Smooth muscle cell (in vitro differentiated cells): ENCODE data around the gene NFKBIE. TPM values are rescaled to one million over a fixed set of nuclear protein-coding genes. Genes with fewer than 3 reads are reported as not detected.

ENCODE experiments used
- DNase-seq: peaks from one replicate; lab custom pipeline; 2025; ENCODE audit not compliant: unreplicated experiment; lab: John Stamatoyannopoulos, UW
- H2AFZ ChIP-seq: fragments of 200-600 bp; sonication (generic); 2 replicates; pipeline ENCODE4 v1.6.0; 2016; ENCODE audit warnings: antibody characterized with exemption, low read depth, mild to moderate bottlenecking
- H3F3A ChIP-seq: fragments of 200-600 bp; sonication (generic); 2 replicates; pipeline ENCODE4 v1.6.0; 2017; ENCODE audit warnings: antibody characterized with exemption, low read depth
- H3K27ac ChIP-seq: fragments of 200-600 bp; sonication (generic); 2 replicates; pipeline ENCODE4 v1.5.1; 2016; ENCODE audit warnings: low read depth, mild to moderate bottlenecking
- H3K27me3 ChIP-seq: fragments of 200-600 bp; sonication (generic); 2 replicates; pipeline ENCODE4 v1.6.1; 2016; ENCODE audit warnings: low read depth, mild to moderate bottlenecking
- H3K36me3 ChIP-seq: fragments of 200-600 bp; sonication (generic); 2 replicates; pipeline ENCODE4 v1.5.1; 2016; ENCODE audit warnings: low read depth
- H3K4me1 ChIP-seq: fragments of 200-600 bp; sonication (generic); 2 replicates; pipeline ENCODE4 v1.5.1; 2016; ENCODE audit warnings: low read depth
- H3K4me2 ChIP-seq: fragments of 200-600 bp; sonication (generic); 2 replicates; pipeline ENCODE4 v1.6.0; 2016; ENCODE audit warnings: mild to moderate bottlenecking
- H3K4me3 ChIP-seq: fragments of 200-600 bp; sonication (generic); 2 replicates; pipeline ENCODE4 v1.5.1; 2016; ENCODE audit warnings: mild to moderate bottlenecking
- H3K79me2 ChIP-seq: fragments of 200-600 bp; sonication (generic); 2 replicates; pipeline ENCODE4 v1.6.0; 2016; ENCODE audit warnings: low read depth, mild to moderate bottlenecking
- H3K9ac ChIP-seq: fragments of 200-600 bp; sonication (generic); 2 replicates; pipeline ENCODE4 v1.6.0; 2016; ENCODE audit warnings: low read depth
- H3K9me3 ChIP-seq: fragments of 200-600 bp; sonication (generic); replicated peaks from 2 replicates; pipeline ENCODE4 v1.5.1; 2016; ENCODE audit warnings: low read depth
- H4K20me1 ChIP-seq: fragments of 200-600 bp; sonication (generic); 2 replicates; pipeline ENCODE4 v1.6.0; 2016; ENCODE audit warnings: low read depth
- WGBS: methylation state at CpG from one replicate; pipeline ENCODE4 v1.1.7; 2016; ENCODE audit warnings: low lambda C conversion rate; 5-methylcytosine and 5-hydroxymethylcytosine counted together
- polyA plus RNA-seq: library from polyadenylated mRNA; unstranded; fragments of >200 nt; fragmentation: Nextera tagmentation; extraction: Ambion mirVana; gene quantifications from 2 replicates; pipeline ENCODE4 v1.2.1, GENCODE V29; 2016
- total RNA-seq: library from RNA; depleted of rRNA; stranded (reverse); fragments of >200 nt; gene quantifications from 2 replicates; pipeline ENCODE4 v1.2.3, GENCODE V29; 2014
- TF ChIP-seq, protein P1 (sequence below): fragments of 200-600 bp; sonication (generic); IDR thresholded peaks from 2 replicates; pipeline ENCODE4 v1.5.1; 2017; ENCODE audit warnings: borderline replicate concordance, mild to moderate bottlenecking, antibody characterized with exemption; ENCODE audit not compliant: insufficient read depth, poor library complexity, severe bottlenecking

Gene NFKBIE
- total and polyA plus RNA-seq, 2 experiments from 2014 or later: 7.0 to 12.3 TPM

DNA sequence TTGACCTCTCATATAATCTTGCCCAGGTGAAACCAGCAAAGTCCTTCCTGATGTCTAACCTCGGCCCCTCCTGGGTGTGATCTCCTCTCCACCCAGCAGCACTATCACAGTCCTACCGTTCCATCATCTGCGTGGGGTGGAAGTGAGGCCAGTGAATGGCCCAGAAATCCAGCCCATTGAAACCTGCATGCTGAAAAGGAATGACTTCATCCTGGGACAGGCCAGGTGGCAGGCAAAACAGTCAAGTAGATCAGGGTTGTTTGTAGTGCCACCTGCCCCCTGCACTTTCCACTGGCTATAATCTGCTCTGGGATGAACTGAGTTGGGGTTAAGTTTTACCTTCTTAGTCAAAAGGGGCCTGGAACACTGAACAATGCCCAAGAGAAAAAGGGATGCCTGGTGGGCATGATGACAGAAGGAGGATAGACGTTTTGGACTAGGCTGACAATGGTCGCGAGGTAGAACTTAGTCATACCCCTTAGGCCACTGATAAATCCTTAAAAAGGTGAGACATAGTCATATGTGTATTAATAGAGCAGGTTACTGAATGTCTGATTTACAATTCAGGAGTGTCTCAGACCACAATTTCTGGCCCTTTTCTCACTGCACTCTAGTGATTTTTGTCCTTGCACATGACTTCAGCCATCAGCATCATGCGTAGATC, 26.5 kb downstream of the NFKBIE start:
- H3K36me3 ChIP-seq: no peaks in the 10 kb centered on the region
- no peak for DNase-seq
- H3K9ac ChIP-seq: peak overlapping the region; percentile 94
- H3K27ac ChIP-seq: peak overlapping the region; percentile 95
- peaks cover 11% of the 10 kb centered on the region for H3K4me1 ChIP-seq
- no peak overlapping the region for H3K4me2 ChIP-seq
- H2AFZ ChIP-seq: no peak overlapping the region
- 87% methylated on average over 7 of the region's 7 CpGs for WGBS
- H4K20me1 ChIP-seq: no peaks in the 10 kb centered on the region
- H3K79me2 ChIP-seq: no peaks in the 10 kb centered on the region
- H3F3A ChIP-seq: no peaks in the 10 kb centered on the region
- H3K4me3 ChIP-seq: no peak overlapping the region
- TF ChIP-seq, protein P1, sequence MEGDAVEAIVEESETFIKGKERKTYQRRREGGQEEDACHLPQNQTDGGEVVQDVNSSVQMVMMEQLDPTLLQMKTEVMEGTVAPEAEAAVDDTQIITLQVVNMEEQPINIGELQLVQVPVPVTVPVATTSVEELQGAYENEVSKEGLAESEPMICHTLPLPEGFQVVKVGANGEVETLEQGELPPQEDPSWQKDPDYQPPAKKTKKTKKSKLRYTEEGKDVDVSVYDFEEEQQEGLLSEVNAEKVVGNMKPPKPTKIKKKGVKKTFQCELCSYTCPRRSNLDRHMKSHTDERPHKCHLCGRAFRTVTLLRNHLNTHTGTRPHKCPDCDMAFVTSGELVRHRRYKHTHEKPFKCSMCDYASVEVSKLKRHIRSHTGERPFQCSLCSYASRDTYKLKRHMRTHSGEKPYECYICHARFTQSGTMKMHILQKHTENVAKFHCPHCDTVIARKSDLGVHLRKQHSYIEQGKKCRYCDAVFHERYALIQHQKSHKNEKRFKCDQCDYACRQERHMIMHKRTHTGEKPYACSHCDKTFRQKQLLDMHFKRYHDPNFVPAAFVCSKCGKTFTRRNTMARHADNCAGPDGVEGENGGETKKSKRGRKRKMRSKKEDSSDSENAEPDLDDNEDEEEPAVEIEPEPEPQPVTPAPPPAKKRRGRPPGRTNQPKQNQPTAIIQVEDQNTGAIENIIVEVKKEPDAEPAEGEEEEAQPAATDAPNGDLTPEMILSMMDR: no peak
- no peaks in the 10 kb centered on the region for H3K9me3 ChIP-seq
- H3K27me3 ChIP-seq: no peaks in the 10 kb centered on the region

DNA sequence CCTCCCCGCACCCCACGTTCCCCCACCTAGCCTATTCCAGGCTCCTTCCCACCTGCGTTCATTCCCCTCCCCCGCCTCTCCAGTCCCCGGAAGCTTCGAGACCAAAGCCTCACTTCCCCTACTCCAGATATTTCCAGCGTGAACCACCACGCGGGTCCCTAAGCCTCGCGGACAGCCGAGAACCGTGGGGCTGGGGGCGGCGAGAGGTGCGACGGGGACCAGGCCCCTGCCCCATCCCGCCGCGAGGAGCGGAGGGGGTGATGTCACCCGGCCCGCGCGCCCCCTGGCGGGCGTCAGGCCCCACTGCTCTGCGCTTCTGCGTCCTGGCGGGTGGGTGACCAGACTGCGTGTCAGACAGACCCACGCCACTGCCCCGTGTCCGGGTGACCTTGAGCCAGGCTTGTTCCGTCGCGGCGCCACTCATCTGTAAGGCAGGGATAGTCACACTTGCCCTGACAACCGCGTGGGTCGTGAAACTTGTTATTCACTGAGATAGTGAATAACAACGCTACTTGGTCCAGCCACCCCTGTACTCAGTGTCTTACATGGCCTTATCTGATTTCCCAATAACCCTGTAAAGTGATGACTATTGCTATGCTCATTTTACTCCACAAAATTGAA, 27.4 kb downstream of the NFKBIE start:
- peak overlapping the region; percentile 94 for H3K9ac ChIP-seq
- no peaks in the 10 kb centered on the region for H3F3A ChIP-seq
- no peaks in the 10 kb centered on the region for H3K36me3 ChIP-seq
- H3K27ac ChIP-seq: peak overlapping the region; percentile 95
- WGBS: 1% methylated on average over 32 of the region's 42 CpGs
- TF ChIP-seq, protein P1: peak; percentile 99
- H3K9me3 ChIP-seq: no peaks in the 10 kb centered on the region
- peaks cover 11% of the 10 kb centered on the region for H3K4me1 ChIP-seq
- peak; percentile 67 for DNase-seq
- no peaks in the 10 kb centered on the region for H4K20me1 ChIP-seq
- H2AFZ ChIP-seq: peak overlapping the region; percentile 71
- H3K79me2 ChIP-seq: no peaks in the 10 kb centered on the region
- peak overlapping the region; percentile 90 for H3K4me2 ChIP-seq
- H3K4me3 ChIP-seq: peak overlapping the region; percentile 67
- H3K27me3 ChIP-seq: no peaks in the 10 kb centered on the region

DNA sequence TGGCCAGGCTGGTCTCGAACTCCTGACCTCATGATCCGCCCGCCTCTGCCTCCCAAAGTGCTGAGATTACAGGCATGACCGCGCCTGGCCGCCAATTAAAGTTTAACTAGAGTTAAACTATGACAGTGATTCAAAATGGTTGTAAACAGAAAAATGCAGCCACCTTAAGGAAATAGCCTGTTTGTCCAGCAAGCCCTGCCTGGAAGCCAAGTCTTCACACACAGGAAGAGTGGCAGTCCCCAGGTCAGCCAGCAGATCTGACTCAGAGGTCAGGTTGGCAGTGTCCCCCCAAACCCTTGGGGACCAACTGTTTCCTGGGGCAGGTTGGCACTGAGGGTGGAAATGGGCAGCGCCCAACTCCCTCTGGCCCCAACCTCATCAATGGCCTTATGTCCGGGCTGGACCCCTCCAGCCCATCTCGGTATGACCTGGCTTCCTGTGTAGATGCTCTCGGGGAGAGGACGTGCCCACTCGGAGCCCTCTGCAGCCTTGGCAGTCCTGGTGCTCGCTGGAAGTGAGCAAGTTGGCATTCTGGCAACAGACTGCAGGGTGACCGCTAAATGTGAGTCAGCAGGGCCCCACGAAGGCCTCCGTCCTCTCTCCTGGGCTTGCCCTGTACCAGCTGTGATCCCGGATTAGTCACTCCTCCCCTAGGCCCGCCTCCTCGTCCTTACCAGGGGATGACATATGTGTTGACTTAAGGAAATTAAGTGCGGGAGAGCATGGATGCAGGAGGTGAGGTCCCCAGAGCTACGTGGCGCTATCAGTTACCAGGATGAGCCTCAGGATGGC, 28.1 kb downstream of the NFKBIE start:
- no peaks in the 10 kb centered on the region for H3K9me3 ChIP-seq
- no peaks in the 10 kb centered on the region for H3K79me2 ChIP-seq
- peak overlapping the region; percentile 71 for H2AFZ ChIP-seq
- peak overlapping the region; percentile 90 for H3K4me2 ChIP-seq
- H3K27ac ChIP-seq: peak overlapping the region; percentile 95
- peak overlapping the region; percentile 94 for H3K9ac ChIP-seq
- no peaks in the 10 kb centered on the region for H3F3A ChIP-seq
- TF ChIP-seq, protein P1: no peak
- 42% methylated on average over 22 of the region's 22 CpGs for WGBS
- DNase-seq: peak; percentile 65
- H3K4me1 ChIP-seq: peaks cover 11% of the 10 kb centered on the region
- H3K36me3 ChIP-seq: no peaks in the 10 kb centered on the region
- no peaks in the 10 kb centered on the region for H3K27me3 ChIP-seq
- no peaks in the 10 kb centered on the region for H4K20me1 ChIP-seq
- peak overlapping the region; percentile 67 for H3K4me3 ChIP-seq
